ENCODE results near the gene BBOF1. TPM values are rescaled to one million over a fixed set of nuclear protein-coding genes. Genes with fewer than 3 reads are reported as not detected.

The BBOF1 gene
- total and polyA plus RNA-seq, 9 of the 15 experiments (the other 6 are each of a cell fraction or from before 2014, with no cell fraction given) = 1.3 to 4.9 (median 4.2) TPM

- in situ Hi-C loops (cut with MboI) (no loop called here), intact Hi-C loops (cut with micrococcal nuclease) (no loop called here)
- Histone ChIP-seq H2AFZ (ENCODE audit: low read depth, low read length) (no peak overlapping the region), H3K9me1 (ENCODE audit: control insufficient read depth, insufficient read depth, low read length) (no peaks in the 10 kb centered on the region), H4K20me1 (replicated peaks; ENCODE audit: control insufficient read depth, insufficient read depth, low read length) (no peaks in the 10 kb centered on the region), H3K27me3 (ENCODE audit: control insufficient read depth in 2 of 2, insufficient read depth in 2 of 2, low read length in 2 of 2) (no peaks in the 10 kb centered on the region), H3K9me3 (replicated peaks; ENCODE audit: control insufficient read depth, insufficient read depth, low read depth, low read length) (no peaks in the 10 kb centered on the region), H3K4me1 (replicated peaks in 1 of 2; ENCODE audit: control insufficient read depth in 2 of 2, insufficient read depth in 2 of 2, low read length in 2 of 2) (no peaks in the 10 kb centered on the region), H3K4me2 (ENCODE audit: insufficient read depth, low read length) (no peak overlapping the region), H3K9ac (ENCODE audit: insufficient read depth in 1 of 2, low read depth in 2 of 2, low read length in 2 of 2) (peak overlapping the region in 1 of 2 experiments; percentile 17; a peak in 1 of 4 replicates), H3K4me3 (no peak overlapping the region), H3K36me3 (ENCODE audit: control insufficient read depth, insufficient read depth, low read length) (peaks cover 18% of the 10 kb centered on the region; the same call in 2 of the 3 replicates), H3K27ac (ENCODE audit: extremely low read depth, low read depth, low read length) (no peak overlapping the region), H3K79me2 (ENCODE audit: control insufficient read depth, insufficient read depth, low read length) (no peaks in the 10 kb centered on the region)
- TF ChIP-seq ZNF146 (CRISPR knock-in tag; IDR thresholded peaks at IDR 0.05; ENCODE audit: unreplicated experiment) (no peak), RFX7 (CRISPR knock-in tag; IDR thresholded peaks at IDR 0.05) (no peak), KAT7 (CRISPR knock-in tag; IDR thresholded peaks at IDR 0.05; ENCODE audit: borderline replicate concordance) (no peak), ATF2 (CRISPR knock-in tag; IDR thresholded peaks at IDR 0.05) (no peak), TAL1 (IDR thresholded peaks at IDR 0.05) (no peak), TGIF2 (CRISPR knock-in tag; IDR thresholded peaks at IDR 0.05) (no peak), DNMT1 (IDR thresholded peaks at IDR 0.05) (no peak), NEUROD1 (IDR thresholded peaks at IDR 0.05; ENCODE audit: borderline replicate concordance, low read depth, low read length, partially characterized antibody) (no peak), ZNF764 (CRISPR knock-in tag; IDR thresholded peaks at IDR 0.05; ENCODE audit: low read depth) (no peak), MAFG (tag; conservative IDR thresholded peaks at IDR 0.05) (no peak), RAD21 (CRISPR knock-in tag; conservative IDR thresholded peaks at IDR 0.05 in 1 of 2, IDR thresholded peaks at IDR 0.05 in 1 of 2) (no peak), HMG20B (CRISPR knock-in tag; IDR thresholded peaks at IDR 0.05) (no peak), LEF1 (IDR thresholded peaks at IDR 0.05) (no peak), RBM22 (IDR thresholded peaks at IDR 0.05; ENCODE audit: low read depth, low read length, poor library complexity, severe bottlenecking) (no peak), EP400 (IDR thresholded peaks at IDR 0.05) (no peak), NR4A1 (CRISPR knock-in tag; IDR thresholded peaks at IDR 0.05) (no peak), NR4A1 (tag; IDR thresholded peaks at IDR 0.05) (no peak), ATF7 (IDR thresholded peaks at IDR 0.05) (no peak), CEBPG (CRISPR knock-in tag; IDR thresholded peaks at IDR 0.05) (no peak), CEBPG (tag; conservative IDR thresholded peaks at IDR 0.05 in 1 of 2, IDR thresholded peaks at IDR 0.05 in 1 of 2) (no peak), ZSCAN29 (IDR thresholded peaks at IDR 0.05) (no peak)
- FAIRE-seq = no peak
- no TSS peak for BruUV-seq (replicated peaks)
- WGBS (ENCODE audit: insufficient coverage, low coverage, missing lambda C conversion rate) = 70% methylated on average over 7 of the region's 7 CpGs
- ChIA-PET POLR2A (interaction anchor here (0.6 to 1.4 kb wide), 4 partner anchors 14 to 726 kb away, joined by 3 to 6 read pairs (median 4); partner anchors contain the start of genes BBOF1 and ENTPD5), CTCF (ENCODE audit: low intra/inter-chr PET ratio) (no interaction called here)
- no peak for DNase-seq (ENCODE audit: extremely low read depth in 1 of 4, low spot score in 3 of 4)
- ATAC-seq = no peak
Observed at GRCh38 chr14:73997944-73998447, 21.2 kb upstream of the BBOF1 start.

All from K562 (cell line).